ENCODE measurements around the gene FAF1.

- TF ChIP-seq, protein P1, sequence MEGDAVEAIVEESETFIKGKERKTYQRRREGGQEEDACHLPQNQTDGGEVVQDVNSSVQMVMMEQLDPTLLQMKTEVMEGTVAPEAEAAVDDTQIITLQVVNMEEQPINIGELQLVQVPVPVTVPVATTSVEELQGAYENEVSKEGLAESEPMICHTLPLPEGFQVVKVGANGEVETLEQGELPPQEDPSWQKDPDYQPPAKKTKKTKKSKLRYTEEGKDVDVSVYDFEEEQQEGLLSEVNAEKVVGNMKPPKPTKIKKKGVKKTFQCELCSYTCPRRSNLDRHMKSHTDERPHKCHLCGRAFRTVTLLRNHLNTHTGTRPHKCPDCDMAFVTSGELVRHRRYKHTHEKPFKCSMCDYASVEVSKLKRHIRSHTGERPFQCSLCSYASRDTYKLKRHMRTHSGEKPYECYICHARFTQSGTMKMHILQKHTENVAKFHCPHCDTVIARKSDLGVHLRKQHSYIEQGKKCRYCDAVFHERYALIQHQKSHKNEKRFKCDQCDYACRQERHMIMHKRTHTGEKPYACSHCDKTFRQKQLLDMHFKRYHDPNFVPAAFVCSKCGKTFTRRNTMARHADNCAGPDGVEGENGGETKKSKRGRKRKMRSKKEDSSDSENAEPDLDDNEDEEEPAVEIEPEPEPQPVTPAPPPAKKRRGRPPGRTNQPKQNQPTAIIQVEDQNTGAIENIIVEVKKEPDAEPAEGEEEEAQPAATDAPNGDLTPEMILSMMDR (IDR thresholded peaks at IDR 0.05): no peak
- no peak for TF ChIP-seq POLR2A (IDR thresholded peaks at IDR 0.05)
Observed at GRCh38 chr1:50710099-50710498, 250.0 kb downstream of the FAF1 start.
